Astrocyte (in vitro differentiated cells and primary cell): ENCODE results near the gene SPOCK2.

Experiments
- CTCF ChIP-seq: IDR thresholded peaks from 2 replicates; pipeline ENCODE4 v1.5.1; 2011; ENCODE audit warnings: low read depth, mild to moderate bottlenecking, inconsistent platforms, low read length, moderate library complexity; ENCODE audit not compliant: insufficient read depth
- EZH2 ChIP-seq: IDR thresholded peaks from 2 replicates; pipeline ENCODE4 v1.6.1; 2012; ENCODE audit warnings: mild to moderate bottlenecking, low read length, inconsistent platforms; ENCODE audit not compliant: insufficient read depth

- TF ChIP-seq CTCF (no peak), EZH2 (no peak)
These were observed 9.0 kb downstream of the SPOCK2 start for GRCh38 chr10:72079356-72079755.
